ENCODE results near the gene ATRAID. TPM values are rescaled to one million over a fixed set of nuclear protein-coding genes. Genes with fewer than 3 reads are reported as not detected.

ATRAID gene
- total and polyA plus RNA-seq, 2 experiments from 2014 or later, result 129 to 154 TPM

DNA sequence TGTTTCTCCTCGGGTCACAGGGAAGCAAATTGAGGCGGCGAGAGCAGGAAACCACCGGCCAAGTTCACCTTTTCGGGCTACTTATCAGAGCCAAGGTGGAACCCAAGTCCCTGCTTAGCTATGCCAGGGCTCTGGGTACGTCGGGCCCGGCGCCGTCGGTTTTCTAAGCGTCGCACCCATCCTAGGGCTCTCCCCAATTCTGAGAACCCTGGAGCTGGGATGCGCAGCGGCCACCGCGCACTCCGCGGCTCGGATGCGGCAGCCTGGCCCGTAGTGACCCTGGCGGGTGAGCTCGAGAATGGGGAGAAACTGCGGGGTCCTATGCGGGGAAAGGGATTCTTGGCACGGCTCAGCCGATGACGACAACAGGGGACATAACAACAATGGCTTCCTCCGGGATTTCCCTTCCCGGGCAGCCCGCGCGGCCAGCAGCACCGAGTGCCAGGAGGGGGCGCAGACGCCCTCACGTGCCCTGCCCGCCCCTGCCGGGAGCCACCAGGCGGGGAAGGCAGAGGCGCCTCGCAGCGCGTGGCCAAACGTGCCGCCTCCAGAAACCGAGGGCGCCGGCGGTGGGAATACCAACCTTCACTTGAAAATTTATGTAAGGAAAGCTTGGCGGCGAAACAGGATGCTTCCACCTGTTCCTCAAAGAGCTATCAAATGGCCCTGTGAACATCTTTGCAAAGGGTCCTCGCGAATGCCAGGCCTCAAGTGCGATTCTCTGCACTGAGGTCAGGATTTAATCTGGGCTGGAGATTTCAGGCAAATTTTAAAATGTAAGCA is 53.1 kb downstream of the ATRAID start (continued):
- TF ChIP-seq POLR2AphosphoS5 (IDR thresholded peaks at IDR 0.05; ENCODE audit: low read depth) (no peak), ZNF331 (CRISPR knock-in tag; IDR thresholded peaks at IDR 0.05; ENCODE audit: low read depth) (no peak)

DNA sequence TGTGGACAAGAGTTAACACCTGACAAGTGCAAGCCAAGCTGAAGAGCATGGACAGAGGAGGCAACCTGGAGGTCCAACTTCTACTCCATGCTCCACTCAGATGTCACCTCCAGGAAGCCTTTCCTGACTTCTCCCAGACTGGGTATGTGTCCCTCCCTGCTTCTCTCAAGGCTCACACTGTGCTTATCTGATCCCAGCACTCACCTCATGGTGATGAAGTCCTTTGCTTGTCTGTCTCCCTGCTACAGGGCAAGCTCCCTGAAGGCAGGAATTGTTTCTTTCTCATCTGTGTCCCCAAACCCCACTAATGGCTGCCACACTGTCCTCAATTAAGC is 53.7 kb downstream of the ATRAID start:
- DNase-seq (ENCODE audit: low spot score) (no peak), ATAC-seq (no peak)
- peak overlapping the region; percentile 82 for H3K4me3 ChIP-seq
- H4K20me1 ChIP-seq (replicated peaks; ENCODE audit: insufficient read depth), result no peaks in the 10 kb centered on the region
- Mint-ChIP-seq H3K4me3 (peak overlapping the region; percentile 48), H3K27ac (no peak overlapping the region), H3K36me3 (ENCODE audit: low read depth) (no peaks in the 10 kb centered on the region; the same call in 2 of the 3 replicates), H3K9me3 (0 out of 3 replicates have a peak, but pooled peaks cover 3% of the 10 kb centered on the region), H3K4me1 (peaks cover 23% of the 10 kb centered on the region), H3K27me3 (ENCODE audit: insufficient read depth, low read depth, poor library complexity) (peaks cover 36% of the 10 kb centered on the region)
- H3K36me3 ChIP-seq (ENCODE audit: insufficient read depth), result no peaks in the 10 kb centered on the region
- H3K27ac ChIP-seq (ENCODE audit: low read depth), result no peak overlapping the region
- H3K4me1 ChIP-seq (ENCODE audit: insufficient read depth), result peaks cover 17% of the 10 kb centered on the region
- H3K9me2 ChIP-seq (ENCODE audit: insufficient read depth), result no peaks in the 10 kb centered on the region
- H3K79me2 ChIP-seq (replicated peaks; ENCODE audit: insufficient read depth), result no peaks in the 10 kb centered on the region
- H3K4me2 ChIP-seq, result peak overlapping the region; percentile 98; the same call in 1 of the 2 replicates
- H3K27me3 ChIP-seq (ENCODE audit: insufficient read depth), result peaks cover 73% of the 10 kb centered on the region
- H3F3A ChIP-seq (replicated peaks; ENCODE audit: low read depth), result 0 out of 2 replicates have a peak, but pooled peaks cover 9% of the 10 kb centered on the region
- peak overlapping the region; percentile 99; the same call in 1 of the 2 replicates for H2AFZ ChIP-seq
- TF ChIP-seq JUNB (IDR thresholded peaks at IDR 0.05; ENCODE audit: unreplicated experiment) (no peak), CREB1 (CRISPR knock-in tag; IDR thresholded peaks at IDR 0.05; ENCODE audit: low read depth) (no peak), EZH2 (IDR thresholded peaks at IDR 0.05; ENCODE audit: low read depth, unreplicated experiment) (no peak), NANOG (IDR thresholded peaks at IDR 0.05; ENCODE audit: borderline replicate concordance) (no peak), POLR2AphosphoS5 (IDR thresholded peaks at IDR 0.05; ENCODE audit: low read depth) (no peak), ZNF114 (CRISPR knock-in tag; IDR thresholded peaks at IDR 0.05) (no peak), STAT1 (IDR thresholded peaks at IDR 0.05; ENCODE audit: unreplicated experiment) (no peak), ETS1 (IDR thresholded peaks at IDR 0.05) (no peak)
- TF ChIP-seq, protein P1, sequence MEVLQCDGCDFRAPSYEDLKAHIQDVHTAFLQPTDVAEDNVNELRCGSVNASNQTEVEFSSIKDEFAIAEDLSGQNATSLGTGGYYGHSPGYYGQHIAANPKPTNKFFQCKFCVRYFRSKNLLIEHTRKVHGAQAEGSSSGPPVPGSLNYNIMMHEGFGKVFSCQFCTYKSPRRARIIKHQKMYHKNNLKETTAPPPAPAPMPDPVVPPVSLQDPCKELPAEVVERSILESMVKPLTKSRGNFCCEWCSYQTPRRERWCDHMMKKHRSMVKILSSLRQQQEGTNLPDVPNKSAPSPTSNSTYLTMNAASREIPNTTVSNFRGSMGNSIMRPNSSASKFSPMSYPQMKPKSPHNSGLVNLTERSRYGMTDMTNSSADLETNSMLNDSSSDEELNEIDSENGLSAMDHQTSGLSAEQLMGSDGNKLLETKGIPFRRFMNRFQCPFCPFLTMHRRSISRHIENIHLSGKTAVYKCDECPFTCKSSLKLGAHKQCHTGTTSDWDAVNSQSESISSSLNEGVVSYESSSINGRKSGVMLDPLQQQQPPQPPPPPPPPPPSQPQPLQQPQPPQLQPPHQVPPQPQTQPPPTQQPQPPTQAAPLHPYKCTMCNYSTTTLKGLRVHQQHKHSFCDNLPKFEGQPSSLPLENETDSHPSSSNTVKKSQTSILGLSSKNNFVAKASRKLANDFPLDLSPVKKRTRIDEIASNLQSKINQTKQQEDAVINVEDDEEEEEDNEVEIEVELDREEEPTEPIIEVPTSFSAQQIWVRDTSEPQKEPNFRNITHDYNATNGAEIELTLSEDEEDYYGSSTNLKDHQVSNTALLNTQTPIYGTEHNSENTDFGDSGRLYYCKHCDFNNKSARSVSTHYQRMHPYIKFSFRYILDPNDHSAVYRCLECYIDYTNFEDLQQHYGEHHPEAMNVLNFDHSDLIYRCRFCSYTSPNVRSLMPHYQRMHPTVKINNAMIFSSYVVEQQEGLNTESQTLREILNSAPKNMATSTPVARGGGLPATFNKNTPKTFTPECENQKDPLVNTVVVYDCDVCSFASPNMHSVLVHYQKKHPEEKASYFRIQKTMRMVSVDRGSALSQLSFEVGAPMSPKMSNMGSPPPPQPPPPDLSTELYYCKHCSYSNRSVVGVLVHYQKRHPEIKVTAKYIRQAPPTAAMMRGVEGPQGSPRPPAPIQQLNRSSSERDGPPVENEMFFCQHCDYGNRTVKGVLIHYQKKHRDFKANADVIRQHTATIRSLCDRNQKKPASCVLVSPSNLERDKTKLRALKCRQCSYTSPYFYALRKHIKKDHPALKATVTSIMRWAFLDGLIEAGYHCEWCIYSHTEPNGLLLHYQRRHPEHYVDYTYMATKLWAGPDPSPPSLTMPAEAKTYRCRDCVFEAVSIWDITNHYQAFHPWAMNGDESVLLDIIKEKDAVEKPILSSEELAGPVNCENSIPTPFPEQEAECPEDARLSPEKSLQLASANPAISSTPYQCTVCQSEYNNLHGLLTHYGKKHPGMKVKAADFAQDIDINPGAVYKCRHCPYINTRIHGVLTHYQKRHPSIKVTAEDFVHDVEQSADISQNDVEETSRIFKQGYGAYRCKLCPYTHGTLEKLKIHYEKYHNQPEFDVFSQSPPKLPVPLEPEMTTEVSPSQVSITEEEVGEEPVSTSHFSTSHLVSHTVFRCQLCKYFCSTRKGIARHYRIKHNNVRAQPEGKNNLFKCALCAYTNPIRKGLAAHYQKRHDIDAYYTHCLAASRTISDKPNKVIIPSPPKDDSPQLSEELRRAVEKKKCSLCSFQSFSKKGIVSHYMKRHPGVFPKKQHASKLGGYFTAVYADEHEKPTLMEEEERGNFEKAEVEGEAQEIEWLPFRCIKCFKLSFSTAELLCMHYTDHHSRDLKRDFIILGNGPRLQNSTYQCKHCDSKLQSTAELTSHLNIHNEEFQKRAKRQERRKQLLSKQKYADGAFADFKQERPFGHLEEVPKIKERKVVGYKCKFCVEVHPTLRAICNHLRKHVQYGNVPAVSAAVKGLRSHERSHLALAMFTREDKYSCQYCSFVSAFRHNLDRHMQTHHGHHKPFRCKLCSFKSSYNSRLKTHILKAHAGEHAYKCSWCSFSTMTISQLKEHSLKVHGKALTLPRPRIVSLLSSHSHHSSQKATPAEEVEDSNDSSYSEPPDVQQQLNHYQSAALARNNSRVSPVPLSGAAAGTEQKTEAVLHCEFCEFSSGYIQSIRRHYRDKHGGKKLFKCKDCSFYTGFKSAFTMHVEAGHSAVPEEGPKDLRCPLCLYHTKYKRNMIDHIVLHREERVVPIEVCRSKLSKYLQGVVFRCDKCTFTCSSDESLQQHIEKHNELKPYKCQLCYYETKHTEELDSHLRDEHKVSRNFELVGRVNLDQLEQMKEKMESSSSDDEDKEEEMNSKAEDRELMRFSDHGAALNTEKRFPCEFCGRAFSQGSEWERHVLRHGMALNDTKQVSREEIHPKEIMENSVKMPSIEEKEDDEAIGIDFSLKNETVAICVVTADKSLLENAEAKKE (CRISPR knock-in tag; IDR thresholded peaks at IDR 0.05), result no peak

Measured in GM23338 (cell line).